T follicular helper cell (primary cell): ENCODE measurements around the gene MT1HL1.
"Not testable (repeated sequence)": the region's sequence is repeated elsewhere in the genome, so short reads cannot be mapped to it uniquely, and the experiment has no call there.

ENCODE experiments used
- DNase-seq: peaks from one replicate; pipeline ENCODE4 v3.0.0-alpha.2; 2020; ENCODE audit warnings: low read depth

MT1HL1 gene

DNA sequence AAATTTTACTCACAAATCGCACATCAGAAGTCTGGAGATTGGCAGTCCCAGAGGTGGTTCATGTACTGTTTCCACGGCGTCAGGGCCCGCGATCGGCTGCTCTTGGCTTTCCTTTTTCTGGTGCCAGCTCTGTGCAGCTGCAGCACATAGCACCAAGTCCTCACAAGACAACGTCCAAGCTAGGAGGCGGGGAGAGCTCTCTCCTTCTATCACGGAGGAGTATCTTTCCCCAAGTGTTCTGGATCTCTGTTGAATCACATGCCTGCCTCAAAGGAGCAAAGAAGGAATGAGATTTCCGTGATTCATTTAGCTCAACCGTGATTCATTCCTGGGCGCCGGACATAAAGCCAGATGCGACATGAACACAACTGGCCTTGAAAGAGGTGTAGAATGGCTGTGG is 25.5 kb downstream of the MT1HL1 start:
- no peak for DNase-seq

DNA sequence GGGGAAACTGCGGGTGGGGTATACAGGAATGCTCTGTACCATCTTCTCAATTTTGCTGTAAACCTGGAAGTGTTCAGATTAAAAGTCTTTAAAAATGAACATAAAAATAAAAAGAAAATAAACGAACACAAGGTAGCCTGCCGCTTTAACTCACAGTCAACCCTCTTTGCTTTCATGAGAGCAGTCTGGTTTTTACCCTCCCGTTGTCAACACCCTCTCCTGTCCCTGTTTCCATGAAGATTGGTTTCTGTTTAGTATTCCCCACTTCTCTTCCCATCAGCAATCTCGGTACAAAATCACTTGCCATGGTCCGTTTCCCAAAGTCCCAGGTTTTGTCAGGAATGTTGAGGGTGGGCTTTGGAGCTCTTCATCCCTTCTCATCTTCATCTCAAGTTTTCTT is 28.8 kb downstream of the MT1HL1 start:
- no peak for DNase-seq

- DNase-seq: not testable (repeated sequence)
These were observed 30.2 kb downstream of the MT1HL1 start for GRCh38 chr1:236974025-236974424.

DNA sequence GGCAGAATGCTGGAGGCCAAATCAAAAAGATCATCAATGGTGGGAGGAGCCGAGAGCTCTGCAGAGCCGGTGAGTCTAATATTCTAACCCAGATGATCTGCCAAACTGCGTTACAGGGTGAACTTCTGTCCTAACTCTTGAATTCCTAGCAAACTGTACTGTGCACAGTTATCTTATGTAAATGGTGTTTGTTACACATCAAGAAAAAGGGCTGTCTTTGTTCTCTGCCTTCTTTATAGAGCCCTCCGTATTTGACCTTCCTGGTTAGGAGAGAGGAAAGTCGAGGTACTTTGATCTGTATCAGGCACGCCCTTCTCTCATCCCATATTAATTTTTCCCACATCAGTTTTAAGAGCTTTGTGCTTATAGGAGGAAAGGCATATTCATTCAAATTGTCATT is 37.6 kb downstream of the MT1HL1 start:
- DNase-seq: no peak

- no peak for DNase-seq
These were observed 40.3 kb downstream of the MT1HL1 start for GRCh38 chr1:236963920-236964319.

DNA sequence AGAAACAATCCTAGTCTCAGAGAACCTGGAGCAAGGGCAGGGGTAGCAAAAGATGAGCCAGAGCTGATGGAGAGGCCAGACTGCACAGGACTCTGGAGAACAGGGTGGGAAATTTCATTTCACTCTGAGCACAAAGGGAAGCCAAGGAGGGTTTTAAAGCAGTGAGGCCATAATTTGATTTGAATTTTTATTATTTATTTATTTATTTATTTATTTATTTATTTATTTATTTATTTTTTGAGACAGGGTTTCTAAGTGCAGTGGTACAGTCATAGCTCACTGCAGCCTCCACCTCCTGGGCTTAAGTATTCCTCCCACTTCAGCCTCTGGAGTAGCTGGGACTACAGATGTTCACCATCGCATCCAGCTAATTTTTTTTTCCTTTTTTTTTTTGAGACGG is 45.1 kb downstream of the MT1HL1 start:
- DNase-seq: no peak

GRCh38 chr1:236957235-236957634 is 47.0 kb downstream of the MT1HL1 start:
- no peak for DNase-seq
